PC-9 (cell line): ENCODE data around the gene ABHD4. TPM values are rescaled to one million over a fixed set of nuclear protein-coding genes. Genes with fewer than 3 reads are reported as not detected.

Experiments used
- BruUV-seq: library from RNA; stranded (reverse); fragments of 400-500 nt; replicated peaks from 2 replicates; lab custom pipeline; 2021; lab: Mats Ljungman, UMichigan
- CTCF ChIA-PET: fragments of 300-600 bp; sonication (Branson Sonifier 250); formaldehyde crosslinking; loops from one replicate; lab custom pipeline; 2022; ENCODE audit warnings: antibody characterized with exemption; lab: Charles Lee
- POLR2A ChIA-PET: fragments of 300-600 bp; sonication (Branson Sonifier 250); formaldehyde crosslinking; loops from one replicate; lab custom pipeline; 2022; ENCODE audit warnings: antibody characterized with exemption; ENCODE audit not compliant: unreplicated experiment; lab: Charles Lee
- DNase-seq, 2 experiments: peaks; one replicate each; pipeline versions ENCODE4 v3.0.0 to v3.0.0-alpha.2; 2015 to 2022; ENCODE audit warnings: mixed read lengths in 1 of 2
- H2AFZ ChIP-seq: fragments of 200-600 bp; sonication (generic); 2 replicates; pipeline ENCODE4 v1.8.1; 2017; ENCODE audit warnings: antibody characterized with exemption
- H3F3A ChIP-seq: fragments of 200-600 bp; sonication (generic); 2 replicates; pipeline ENCODE4 v1.8.1; 2017; ENCODE audit warnings: antibody characterized with exemption, mild to moderate bottlenecking, low read depth; ENCODE audit not compliant: insufficient read depth
- H3K27ac ChIP-seq: fragments of 200-600 bp; sonication (generic); 2 replicates; pipeline ENCODE4 v1.6.1; 2016; ENCODE audit warnings: mixed run types
- H3K27me3 ChIP-seq: fragments of 200-600 bp; sonication (generic); 2 replicates; pipeline ENCODE4 v1.6.1; 2016; ENCODE audit warnings: low read depth, mixed run types; ENCODE audit not compliant: insufficient read depth
- H3K36me3 ChIP-seq: fragments of 200-600 bp; sonication (generic); 2 replicates; pipeline ENCODE4 v1.6.1; 2016; ENCODE audit warnings: low read depth, mixed run types
- H3K4me1 ChIP-seq: fragments of 200-600 bp; sonication (generic); replicated peaks from 2 replicates; pipeline ENCODE4 v1.6.1; 2016; ENCODE audit warnings: mixed run types; ENCODE audit not compliant: insufficient read depth
- H3K4me2 ChIP-seq: fragments of 200-600 bp; sonication (generic); 2 replicates; pipeline ENCODE4 v1.6.1; 2017; ENCODE audit warnings: mixed run types
- H3K4me3 ChIP-seq: fragments of 200-600 bp; sonication (generic); 2 replicates; pipeline ENCODE4 v1.6.1; 2016; ENCODE audit warnings: mixed run types
- H3K79me2 ChIP-seq: fragments of 200-600 bp; sonication (generic); 2 replicates; pipeline ENCODE4 v1.6.1; 2017; ENCODE audit warnings: low read depth, mixed run types
- H3K9me2 ChIP-seq: fragments of 200-600 bp; sonication (generic); 2 replicates; pipeline ENCODE4 v1.8.1; 2017; ENCODE audit warnings: mild to moderate bottlenecking; ENCODE audit not compliant: insufficient read depth
- H3K9me3 ChIP-seq: fragments of 200-600 bp; sonication (generic); 2 replicates; pipeline ENCODE4 v1.8.1; 2016; ENCODE audit warnings: low read depth; ENCODE audit not compliant: insufficient read depth
- H4K20me1 ChIP-seq: fragments of 200-600 bp; sonication (generic); 2 replicates; pipeline ENCODE4 v1.8.1; 2017; ENCODE audit not compliant: insufficient read depth
- EZH2 ChIP-seq: fragments of 200-600 bp; sonication (generic); IDR thresholded peaks from 2 replicates; pipeline ENCODE4 v1.8.0; 2017; ENCODE audit warnings: antibody characterized with exemption, low read depth
- intact Hi-C: fragments of 100-400 bp; cut with micrococcal nuclease; formaldehyde crosslinking; loops from one replicate; pipeline ENCODE4 v1.10.0; 2022; ENCODE audit not compliant: unreplicated experiment
- total RNA-seq: library from RNA; stranded (reverse); gene quantifications from 2 replicates; pipeline ENCODE4 v1.2.3, GENCODE V29; 2021
- TF ChIP-seq, protein P1 (sequence below): fragments of 200-600 bp; sonication (generic); conservative IDR thresholded peaks from 2 replicates; pipeline ENCODE4 v1.6.1; 2017; ENCODE audit warnings: mixed run types, antibody characterized with exemption, mild to moderate bottlenecking, moderate library complexity

ABHD4 gene
- total RNA-seq, 1 experiment from 2014 or later = 83.2 TPM

GRCh38 chr14:22648506-22648905, 50.4 kb downstream of the ABHD4 start:
- ChIA-PET POLR2A (interaction anchor here (0.8 kb wide), 1 partner anchor 37 kb away, joined by 6 read pairs; no protein-coding TSS in a partner anchor), CTCF (no interaction called here)
- no peak overlapping the region for H2AFZ ChIP-seq
- H3K4me3 ChIP-seq = no peak overlapping the region
- peak overlapping the region; percentile 78; the same call in 1 of the 2 replicates for H3K27ac ChIP-seq
- no peaks in the 10 kb centered on the region for H3K27me3 ChIP-seq
- no TSS peak for BruUV-seq
- peaks cover 37% of the 10 kb centered on the region for H3F3A ChIP-seq
- no peaks in the 10 kb centered on the region for H3K9me3 ChIP-seq
- peaks cover 61% of the 10 kb centered on the region for H3K4me1 ChIP-seq
- intact Hi-C loops = no loop called here
- no peak for TF ChIP-seq EZH2
- TF ChIP-seq, protein P1, sequence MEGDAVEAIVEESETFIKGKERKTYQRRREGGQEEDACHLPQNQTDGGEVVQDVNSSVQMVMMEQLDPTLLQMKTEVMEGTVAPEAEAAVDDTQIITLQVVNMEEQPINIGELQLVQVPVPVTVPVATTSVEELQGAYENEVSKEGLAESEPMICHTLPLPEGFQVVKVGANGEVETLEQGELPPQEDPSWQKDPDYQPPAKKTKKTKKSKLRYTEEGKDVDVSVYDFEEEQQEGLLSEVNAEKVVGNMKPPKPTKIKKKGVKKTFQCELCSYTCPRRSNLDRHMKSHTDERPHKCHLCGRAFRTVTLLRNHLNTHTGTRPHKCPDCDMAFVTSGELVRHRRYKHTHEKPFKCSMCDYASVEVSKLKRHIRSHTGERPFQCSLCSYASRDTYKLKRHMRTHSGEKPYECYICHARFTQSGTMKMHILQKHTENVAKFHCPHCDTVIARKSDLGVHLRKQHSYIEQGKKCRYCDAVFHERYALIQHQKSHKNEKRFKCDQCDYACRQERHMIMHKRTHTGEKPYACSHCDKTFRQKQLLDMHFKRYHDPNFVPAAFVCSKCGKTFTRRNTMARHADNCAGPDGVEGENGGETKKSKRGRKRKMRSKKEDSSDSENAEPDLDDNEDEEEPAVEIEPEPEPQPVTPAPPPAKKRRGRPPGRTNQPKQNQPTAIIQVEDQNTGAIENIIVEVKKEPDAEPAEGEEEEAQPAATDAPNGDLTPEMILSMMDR = no peak
- no peak overlapping the region for H3K4me2 ChIP-seq
- DNase-seq = no peak
- H3K9me2 ChIP-seq = no peaks in the 10 kb centered on the region
- no peaks in the 10 kb centered on the region for H3K79me2 ChIP-seq
- H3K36me3 ChIP-seq = no peaks in the 10 kb centered on the region
- no peaks in the 10 kb centered on the region for H4K20me1 ChIP-seq

DNA sequence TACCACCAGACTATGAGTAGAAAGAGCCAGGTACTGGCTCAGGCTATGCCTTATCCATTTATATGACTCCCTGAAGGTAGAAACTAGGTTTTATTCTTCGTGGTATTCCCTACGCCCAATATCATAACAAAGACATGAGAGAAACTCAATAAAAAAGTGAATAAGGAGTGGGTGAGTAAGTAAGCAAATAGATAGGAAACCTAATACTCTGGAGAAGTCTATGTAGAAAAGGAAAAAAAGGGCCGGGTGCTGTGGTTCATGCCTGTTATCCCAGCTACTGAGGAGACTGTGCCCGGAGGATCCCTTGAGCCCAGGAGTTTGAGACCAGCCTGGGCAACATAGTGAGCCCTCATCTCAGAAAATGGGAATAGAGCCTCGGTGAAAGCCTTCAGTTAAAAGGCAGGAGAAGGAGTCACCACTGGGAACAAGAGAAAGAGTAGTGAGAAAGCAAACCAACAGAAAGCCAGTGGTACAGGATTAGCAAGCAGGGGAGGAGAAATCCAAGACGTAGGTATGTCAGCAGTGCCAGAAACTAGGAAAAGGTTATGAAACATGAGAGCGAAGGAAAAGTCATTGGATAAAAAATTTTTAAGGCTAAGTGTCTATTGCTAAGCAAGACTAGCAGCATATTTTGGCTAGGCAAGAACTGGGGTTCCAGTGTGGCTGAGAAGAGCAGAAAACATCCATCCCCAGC, 52.1 kb downstream of the ABHD4 start:
- Histone ChIP-seq H3K36me3 (no peaks in the 10 kb centered on the region), H3K4me1 (peaks cover 58% of the 10 kb centered on the region), H4K20me1 (no peaks in the 10 kb centered on the region), H3K4me3 (no peak overlapping the region), H3K27ac (peak overlapping the region; percentile 78), H3K9me2 (no peaks in the 10 kb centered on the region), H3F3A (peaks cover 37% of the 10 kb centered on the region), H2AFZ (no peak overlapping the region; the same call in 1 of the 2 replicates), H3K27me3 (no peaks in the 10 kb centered on the region), H3K79me2 (no peaks in the 10 kb centered on the region), H3K4me2 (peak overlapping the region; percentile 49), H3K9me3 (no peaks in the 10 kb centered on the region)
- ChIA-PET POLR2A (interaction anchor here (0.5 to 0.7 kb wide), 5 partner anchors 60 to 328 kb away, joined by 3 to 4 read pairs (median 4); no protein-coding TSS in a partner anchor), CTCF (interaction anchor here (0.7 kb wide), 1 partner anchor 350 kb away, joined by 3 read pairs; no protein-coding TSS in a partner anchor)
- TF ChIP-seq, protein P1 = no peak
- intact Hi-C loops = loop anchor here (5.0 to 10.0 kb wide), 2 partner anchors 65 to 117 kb away; partner anchors contain the start of gene OXA1L
- peak in 1 of 2 experiments; percentile 69 for DNase-seq
- BruUV-seq = no TSS peak

DNA sequence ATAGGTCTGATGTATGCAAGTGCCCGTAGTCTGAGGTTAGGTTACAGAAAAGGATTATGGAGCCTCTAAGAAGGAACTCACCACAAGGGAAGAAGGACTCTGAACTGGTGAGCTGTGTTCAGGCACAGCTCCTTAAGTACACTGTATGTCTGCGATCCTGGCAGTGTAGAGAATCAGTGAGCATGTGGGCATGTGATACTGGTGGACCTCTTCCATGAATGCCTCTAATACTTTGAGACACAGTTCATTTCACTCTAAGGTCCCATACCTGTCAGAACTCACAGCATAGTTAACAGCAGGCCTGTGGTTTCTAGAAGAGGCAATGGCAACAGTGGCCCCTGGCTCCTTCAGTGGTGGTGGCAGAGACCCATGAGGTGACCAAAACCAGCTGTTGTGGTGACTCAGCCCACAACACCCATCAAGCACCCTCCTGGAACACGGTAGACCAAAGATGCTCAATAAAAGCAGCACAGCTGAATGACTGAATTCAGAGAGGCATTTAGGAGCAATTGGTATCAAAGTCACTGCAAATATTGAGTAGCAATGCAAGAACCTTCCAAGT, 52.9 kb downstream of the ABHD4 start:
- peak overlapping the region; percentile 49 for H3K4me2 ChIP-seq
- H3K79me2 ChIP-seq = no peaks in the 10 kb centered on the region
- no peaks in the 10 kb centered on the region for H3K27me3 ChIP-seq
- H3K9me2 ChIP-seq = no peaks in the 10 kb centered on the region
- peaks cover 34% of the 10 kb centered on the region for H3F3A ChIP-seq
- no peaks in the 10 kb centered on the region for H4K20me1 ChIP-seq
- BruUV-seq = TSS peak; percentile 100
- ChIA-PET CTCF (interaction anchor here (0.7 kb wide), 1 partner anchor 349 kb away, joined by 3 read pairs; no protein-coding TSS in a partner anchor), POLR2A (interaction anchor here (0.6 to 0.7 kb wide), 5 partner anchors 61 to 327 kb away, joined by 3 to 4 read pairs (median 4); no protein-coding TSS in a partner anchor)
- peaks cover 51% of the 10 kb centered on the region for H3K4me1 ChIP-seq
- no peak for TF ChIP-seq EZH2
- TF ChIP-seq, protein P1 = no peak
- H3K9me3 ChIP-seq = no peaks in the 10 kb centered on the region
- no peaks in the 10 kb centered on the region for H3K36me3 ChIP-seq
- intact Hi-C loops = loop anchor here (5.0 to 10.0 kb wide), 2 partner anchors 64 to 116 kb away; partner anchors contain the start of gene OXA1L
- H3K27ac ChIP-seq = peak overlapping the region; percentile 78
- H2AFZ ChIP-seq = no peak overlapping the region
- peak; percentile 24 to 78 for DNase-seq
- no peak overlapping the region for H3K4me3 ChIP-seq
